Neural cell (in vitro differentiated cells): ENCODE data around the gene SSBP2. TPM values are rescaled to one million over a fixed set of nuclear protein-coding genes. Genes with fewer than 3 reads are reported as not detected.

ENCODE experiments used
- H2AFZ ChIP-seq: fragments of 200-600, 300-800 bp; sonication (generic), shearing (Covaris generic); 2 replicates; pipeline ENCODE4 v1.6.0; 2014; ENCODE audit warnings: low read depth, mild to moderate bottlenecking, antibody characterized with exemption, low read length, moderate library complexity
- H3F3A ChIP-seq: fragments of 200-600 bp; shearing (Covaris generic); 2 replicates; pipeline ENCODE4 v1.6.1; 2016; ENCODE audit warnings: mild to moderate bottlenecking, moderate library complexity, mixed read lengths, antibody characterized with exemption, low read length; ENCODE audit not compliant: insufficient read depth, poor library complexity, severe bottlenecking
- H3K27ac ChIP-seq: fragments of 200-600, 300-800 bp; sonication (generic), shearing (Covaris generic); 2 replicates; pipeline ENCODE4 v1.5.1; 2014; ENCODE audit warnings: mild to moderate bottlenecking, low read length, moderate library complexity
- H3K27me3 ChIP-seq: fragments of 300-800, 200-600 bp; sonication (generic), shearing (Covaris generic); 2 replicates; pipeline ENCODE4 v1.6.0; 2014; ENCODE audit warnings: mild to moderate bottlenecking, low read depth, low read length, moderate library complexity; ENCODE audit not compliant: insufficient read depth
- H3K36me3 ChIP-seq: fragments of 300-800, 200-600 bp; sonication (generic), shearing (Covaris generic); 2 replicates; pipeline ENCODE4 v1.5.1; 2014; ENCODE audit warnings: mild to moderate bottlenecking, antibody characterized with exemption, low read length, moderate library complexity; ENCODE audit not compliant: insufficient read depth
- H3K4me2 ChIP-seq: fragments of 300-800, 200-600 bp; sonication (generic), shearing (Covaris generic); 2 replicates; pipeline ENCODE4 v1.6.0; 2014; ENCODE audit warnings: mild to moderate bottlenecking, low read length
- H3K4me3 ChIP-seq: fragments of 300-800, 200-600 bp; sonication (generic), shearing (Covaris generic); 2 replicates; pipeline ENCODE4 v1.5.1; 2014; ENCODE audit warnings: mild to moderate bottlenecking, low read length, moderate library complexity
- H3K79me2 ChIP-seq: fragments of 200-600 bp; shearing (Covaris generic); replicated peaks from 2 replicates; pipeline ENCODE4 v1.6.0; 2014; ENCODE audit warnings: mild to moderate bottlenecking, low read length, moderate library complexity; ENCODE audit not compliant: insufficient read depth
- H3K9ac ChIP-seq: fragments of 300-800, 200-600 bp; sonication (generic), shearing (Covaris generic); 2 replicates; pipeline ENCODE4 v1.6.1; 2016; ENCODE audit warnings: mild to moderate bottlenecking, low read length, mixed read lengths
- H3K9me2 ChIP-seq: fragments of 200-600 bp; shearing (Covaris generic); 2 replicates; pipeline ENCODE4 v1.6.1; 2016; ENCODE audit warnings: mild to moderate bottlenecking, low read length, mixed read lengths; ENCODE audit not compliant: insufficient read depth
- H3K9me3 ChIP-seq: fragments of 200-600, 300-800 bp; sonication (generic), shearing (Covaris generic); 2 replicates; pipeline ENCODE4 v1.6.1; 2016; ENCODE audit warnings: mild to moderate bottlenecking, mixed run types, low read length, moderate library complexity, mixed read lengths
- H4K20me1 ChIP-seq: fragments of 200-600 bp; shearing (Covaris generic); 2 replicates; pipeline ENCODE4 v1.6.1; 2016; ENCODE audit warnings: mild to moderate bottlenecking, mixed run types; ENCODE audit not compliant: insufficient read depth
- CTCF ChIP-seq: fragments of 450-650 bp; IDR thresholded peaks from 2 replicates; pipeline ENCODE4 v1.5.1; 2014; ENCODE audit warnings: antibody characterized with exemption, mild to moderate bottlenecking, moderate library complexity; ENCODE audit not compliant: poor library complexity, severe bottlenecking
- EP300 ChIP-seq: fragments of 450-650 bp; conservative IDR thresholded peaks from 2 replicates; pipeline ENCODE4 v1.6.1; 2014; ENCODE audit warnings: antibody characterized with exemption, mild to moderate bottlenecking, moderate library complexity; ENCODE audit not compliant: poor library complexity, severe bottlenecking
- EZH2 ChIP-seq: fragments of 200-600, 300-800 bp; shearing (Covaris generic), sonication (generic); IDR thresholded peaks from 2 replicates; pipeline ENCODE4 v1.6.1; 2014; ENCODE audit warnings: antibody characterized with exemption, low read length, borderline replicate concordance, mild to moderate bottlenecking; ENCODE audit not compliant: insufficient read depth, poor library complexity, severe bottlenecking
- MXI1 ChIP-seq: fragments of 450-650 bp; conservative IDR thresholded peaks from 2 replicates; pipeline ENCODE4 v1.6.1; 2014; ENCODE audit warnings: antibody characterized with exemption, mild to moderate bottlenecking; ENCODE audit not compliant: poor library complexity, severe bottlenecking
- POLR2AphosphoS5 ChIP-seq: IDR thresholded peaks from 2 replicates; pipeline ENCODE4 v1.6.1; 2012
- RAD21 ChIP-seq: fragments of 450-650 bp; conservative IDR thresholded peaks from 2 replicates; pipeline ENCODE4 v1.6.1; 2014; ENCODE audit warnings: antibody characterized with exemption, mild to moderate bottlenecking, moderate library complexity
- REST ChIP-seq: IDR thresholded peaks from 2 replicates; pipeline ENCODE4 v1.6.1; 2012; ENCODE audit warnings: borderline replicate concordance
- SMC3 ChIP-seq: fragments of 450-650 bp; conservative IDR thresholded peaks from 2 replicates; pipeline ENCODE4 v1.6.1; 2014; ENCODE audit warnings: antibody characterized with exemption, mild to moderate bottlenecking, moderate library complexity; ENCODE audit not compliant: poor library complexity
- TAF1 ChIP-seq: IDR thresholded peaks from 2 replicates; pipeline ENCODE4 v1.6.1; 2012; ENCODE audit warnings: low read depth
- polyA plus RNA-seq: library from polyadenylated mRNA; depleted of rRNA; stranded (reverse); fragments of >200 nt; gene quantifications from 2 replicates; pipeline ENCODE4 v1.2.3, GENCODE V29; 2014

Gene SSBP2
- polyA plus RNA-seq, 1 donor from 2014 or later, result 128 TPM

GRCh38 chr5:81519217-81519905, 231.5 kb downstream of the SSBP2 start:
- Histone ChIP-seq H2AFZ (no peak overlapping the region), H3K36me3 (no peaks in the 10 kb centered on the region), H3K79me2 (no peaks in the 10 kb centered on the region), H3F3A (no peaks in the 10 kb centered on the region), H4K20me1 (no peaks in the 10 kb centered on the region), H3K27ac (no peak overlapping the region), H3K4me2 (no peak overlapping the region), H3K4me3 (no peak overlapping the region), H3K9me3 (no peaks in the 10 kb centered on the region), H3K9ac (no peak overlapping the region), H3K9me2 (no peaks in the 10 kb centered on the region), H3K27me3 (no peaks in the 10 kb centered on the region)
- TF ChIP-seq CTCF (no peak), POLR2AphosphoS5 (no peak)

GRCh38 chr5:81517462-81517861, 233.4 kb downstream of the SSBP2 start:
- H3K27ac ChIP-seq, result no peak overlapping the region
- TF ChIP-seq EZH2 (no peak), TAF1 (no peak), EP300 (no peak), POLR2AphosphoS5 (no peak), RAD21 (no peak), SMC3 (no peak), CTCF (no peak), MXI1 (no peak), REST (no peak)
- H3K27me3 ChIP-seq, result no peaks in the 10 kb centered on the region
- H3K79me2 ChIP-seq, result no peaks in the 10 kb centered on the region
- no peaks in the 10 kb centered on the region for H3K9me2 ChIP-seq
- H3K4me2 ChIP-seq, result no peak overlapping the region
- no peak overlapping the region for H3K9ac ChIP-seq
- H3K9me3 ChIP-seq, result no peaks in the 10 kb centered on the region
- no peaks in the 10 kb centered on the region for H3K36me3 ChIP-seq
- H4K20me1 ChIP-seq, result no peaks in the 10 kb centered on the region
- no peak overlapping the region for H3K4me3 ChIP-seq
- H3F3A ChIP-seq, result no peaks in the 10 kb centered on the region
- H2AFZ ChIP-seq, result no peak overlapping the region
